ENCODE results near the gene CCDC157. TPM values are rescaled to one million over a fixed set of nuclear protein-coding genes. Genes with fewer than 3 reads are reported as not detected.

CCDC157 gene
- total RNA-seq, 1 experiment from 2014 or later: 6.2 TPM

DNA sequence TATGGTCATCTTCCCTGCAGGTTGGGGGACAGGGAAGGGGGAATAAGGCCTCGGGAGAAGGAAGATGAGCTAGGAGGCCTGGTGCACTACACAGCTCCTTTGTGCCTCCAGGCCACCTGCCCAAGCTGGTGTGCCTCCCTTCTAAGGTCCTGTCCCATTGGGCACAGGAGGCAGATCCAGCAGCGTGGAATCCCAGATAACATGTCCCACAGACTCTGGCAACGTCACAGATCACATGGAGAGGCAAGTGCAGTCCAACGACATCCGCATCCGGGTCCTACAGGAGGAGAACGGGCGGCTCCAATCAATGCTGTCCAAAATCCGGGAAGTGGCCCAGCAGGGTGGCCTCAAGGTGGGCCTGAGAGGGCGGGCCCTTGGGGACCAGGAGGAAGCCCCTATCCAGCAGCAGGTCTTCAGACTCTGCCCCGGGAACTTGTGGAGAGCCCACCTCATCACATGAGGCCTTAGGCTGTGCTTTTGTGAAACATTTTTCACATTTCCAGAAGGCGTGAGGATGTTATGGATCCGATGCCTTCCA lies 18.6 kb downstream of the CCDC157 start:
- H3K4me3 ChIP-seq: no peak overlapping the region
- BruUV-seq (replicated peaks): no TSS peak
- intact Hi-C loops (cut with micrococcal nuclease; ENCODE audit: unreplicated experiment): no loop called here
- H3F3A ChIP-seq (ENCODE audit: insufficient read depth, low read depth): no peaks in the 10 kb centered on the region; the same call in 1 of the 2 replicates
- DNase-seq: no peak
- no peak overlapping the region for H3K4me2 ChIP-seq
- no peak for TF ChIP-seq CTCF (conservative IDR thresholded peaks at IDR 0.05)
- no peak for TF ChIP-seq EZH2 (IDR thresholded peaks at IDR 0.05; ENCODE audit: low read depth)
- 0 out of 2 replicates have a peak, but pooled peaks cover 5% of the 10 kb centered on the region for H4K20me1 ChIP-seq (ENCODE audit: insufficient read depth)
- H3K9me2 ChIP-seq (ENCODE audit: insufficient read depth): no peaks in the 10 kb centered on the region
- H3K27me3 ChIP-seq (ENCODE audit: insufficient read depth, low read depth): no peaks in the 10 kb centered on the region
- H3K36me3 ChIP-seq (ENCODE audit: low read depth): no peaks in the 10 kb centered on the region
- H3K27ac ChIP-seq: no peak overlapping the region
- no peaks in the 10 kb centered on the region for H3K79me2 ChIP-seq (ENCODE audit: low read depth)
- CTCF ChIA-PET: no interaction called here
- H2AFZ ChIP-seq: no peak overlapping the region
- no peaks in the 10 kb centered on the region for H3K9me3 ChIP-seq (ENCODE audit: insufficient read depth, low read depth)
- no peaks in the 10 kb centered on the region for H3K4me1 ChIP-seq (replicated peaks; ENCODE audit: insufficient read depth)
- POLR2A ChIA-PET (ENCODE audit: unreplicated experiment): no interaction called here

GRCh38 chr22:30380011-30380410 lies 23.2 kb downstream of the CCDC157 start:
- ChIA-PET CTCF (no interaction called here), POLR2A (ENCODE audit: unreplicated experiment) (no interaction called here)
- Histone ChIP-seq H3K27ac (no peak overlapping the region), H2AFZ (no peak overlapping the region), H3K9me2 (ENCODE audit: insufficient read depth) (no peaks in the 10 kb centered on the region), H3K79me2 (ENCODE audit: low read depth) (no peaks in the 10 kb centered on the region), H3K27me3 (ENCODE audit: insufficient read depth, low read depth) (no peaks in the 10 kb centered on the region), H3K4me1 (replicated peaks; ENCODE audit: insufficient read depth) (no peaks in the 10 kb centered on the region), H3K4me2 (no peak overlapping the region), H3F3A (ENCODE audit: insufficient read depth, low read depth) (no peaks in the 10 kb centered on the region), H3K36me3 (ENCODE audit: low read depth) (no peaks in the 10 kb centered on the region), H3K9me3 (ENCODE audit: insufficient read depth, low read depth) (no peaks in the 10 kb centered on the region), H3K4me3 (no peak overlapping the region), H4K20me1 (ENCODE audit: insufficient read depth) (0 out of 2 replicates have a peak, but pooled peaks cover 5% of the 10 kb centered on the region)
- TF ChIP-seq CTCF (conservative IDR thresholded peaks at IDR 0.05) (no peak), EZH2 (IDR thresholded peaks at IDR 0.05; ENCODE audit: low read depth) (no peak)
- intact Hi-C loops (cut with micrococcal nuclease; ENCODE audit: unreplicated experiment): no loop called here
- no TSS peak for BruUV-seq (replicated peaks)
- DNase-seq: no peak

GRCh38 chr22:30381264-30381663 lies 24.5 kb downstream of the CCDC157 start:
- POLR2A ChIA-PET (ENCODE audit: unreplicated experiment): no interaction called here

More at GRCh38 chr22:30381264-30381663, 24.5 kb downstream of the CCDC157 start:
- intact Hi-C loops (cut with micrococcal nuclease; ENCODE audit: unreplicated experiment): no loop called here
- Histone ChIP-seq H3K4me3 (no peak overlapping the region), H2AFZ (no peak overlapping the region), H3K79me2 (ENCODE audit: low read depth) (no peaks in the 10 kb centered on the region; the same call in 1 of the 2 replicates), H3K27me3 (ENCODE audit: insufficient read depth, low read depth) (no peaks in the 10 kb centered on the region), H3K4me2 (no peak overlapping the region), H3F3A (ENCODE audit: insufficient read depth, low read depth) (no peaks in the 10 kb centered on the region), H3K4me1 (replicated peaks; ENCODE audit: insufficient read depth) (peaks cover 5% of the 10 kb centered on the region), H3K9me2 (ENCODE audit: insufficient read depth) (no peaks in the 10 kb centered on the region), H3K9me3 (ENCODE audit: insufficient read depth, low read depth) (no peaks in the 10 kb centered on the region), H3K27ac (no peak overlapping the region), H3K36me3 (ENCODE audit: low read depth) (no peaks in the 10 kb centered on the region), H4K20me1 (ENCODE audit: insufficient read depth) (no peaks in the 10 kb centered on the region)
- BruUV-seq (replicated peaks): no TSS peak
- CTCF ChIA-PET: interaction anchor here (0.5 kb wide), 1 partner anchor 249 kb away, joined by 5 read pairs; no protein-coding TSS in a partner anchor
- TF ChIP-seq EZH2 (IDR thresholded peaks at IDR 0.05; ENCODE audit: low read depth) (no peak), CTCF (conservative IDR thresholded peaks at IDR 0.05) (no peak)
- DNase-seq: no peak
